GM19099 (cell line): ENCODE measurements around the gene PPP1CC.

ENCODE experiments used
- POLR2A ChIP-seq: IDR thresholded peaks from 3 replicates; pipeline ENCODE4 v1.6.1; 2011; ENCODE audit warnings: low read depth; ENCODE audit not compliant: insufficient read length; ENCODE audit errors: extremely low read depth

Gene PPP1CC

GRCh38 chr12:110704750-110705149 is 37.9 kb downstream of the PPP1CC start:
- no peak for TF ChIP-seq POLR2A

- TF ChIP-seq POLR2A = no peak
Observed at GRCh38 chr12:110704231-110704630, 38.5 kb downstream of the PPP1CC start.

- no peak for TF ChIP-seq POLR2A
Observed at GRCh38 chr12:110702081-110702480, 40.6 kb downstream of the PPP1CC start.

GRCh38 chr12:110699591-110700445 is 42.9 kb downstream of the PPP1CC start:
- TF ChIP-seq POLR2A = no peak

- TF ChIP-seq POLR2A = peak; percentile 27
Observed at GRCh38 chr12:110698171-110698902, 44.4 kb downstream of the PPP1CC start.

- TF ChIP-seq POLR2A = no peak
Observed at GRCh38 chr12:110697236-110697635, 45.5 kb downstream of the PPP1CC start.

GRCh38 chr12:110696283-110696682 is 46.4 kb downstream of the PPP1CC start:
- TF ChIP-seq POLR2A = no peak

GRCh38 chr12:110694330-110694901 is 48.3 kb downstream of the PPP1CC start:
- no peak for TF ChIP-seq POLR2A

GRCh38 chr12:110693731-110694130 is 49.0 kb downstream of the PPP1CC start:
- no peak for TF ChIP-seq POLR2A

- no peak for TF ChIP-seq POLR2A
Observed at GRCh38 chr12:110690127-110690430, 52.6 kb downstream of the PPP1CC start.

GRCh38 chr12:110689281-110690126 is 53.2 kb downstream of the PPP1CC start:
- TF ChIP-seq POLR2A = peak; percentile 47

- TF ChIP-seq POLR2A = peak; percentile 62
Observed at GRCh38 chr12:110688446-110689280, 54.0 kb downstream of the PPP1CC start, which contains the start of gene HVCN1. Gene HVCN1, minus strand, starts transcription at chr12:110689115. Its CDS starts 5,870 bp downstream, at chr12:110683245.

GRCh38 chr12:110687396-110688169 is 55.1 kb downstream of the PPP1CC start:
- TF ChIP-seq POLR2A = peak; percentile 47
